Effector memory CD4-positive, alpha-beta T cell (primary cell): Measurements from ENCODE around the gene COMMD10.

Experiments used
- DNase-seq, 3 donors: peaks; one replicate each; pipeline ENCODE4 v3.0.0-alpha.2; 2020
- H3K27ac ChIP-seq: 2 replicates; pipeline ENCODE4 v1.7.0; 2013; ENCODE audit warnings: mild to moderate bottlenecking, low read length, moderate library complexity; ENCODE audit not compliant: insufficient read depth, poor library complexity, severe bottlenecking
- H3K27me3 ChIP-seq: replicated peaks from 2 replicates; pipeline ENCODE4 v1.7.0; 2013; ENCODE audit warnings: mild to moderate bottlenecking, low read length; ENCODE audit not compliant: insufficient read depth, control insufficient read depth, poor library complexity, severe bottlenecking
- H3K36me3 ChIP-seq: 2 replicates; pipeline ENCODE4 v1.7.0; 2013; ENCODE audit warnings: mild to moderate bottlenecking, low read length, moderate library complexity; ENCODE audit not compliant: control insufficient read depth, insufficient read depth
- H3K4me1 ChIP-seq: 2 replicates; pipeline ENCODE4 v1.7.0; 2013; ENCODE audit warnings: low read length, mild to moderate bottlenecking; ENCODE audit not compliant: control insufficient read depth, insufficient read depth, poor library complexity, severe bottlenecking
- H3K4me3 ChIP-seq: 2 replicates; pipeline ENCODE4 v1.7.0; 2013; ENCODE audit warnings: low read length, low read depth, mild to moderate bottlenecking; ENCODE audit not compliant: insufficient read depth, poor library complexity, severe bottlenecking
- H3K9me3 ChIP-seq: 2 replicates; pipeline ENCODE4 v1.7.0; 2013; ENCODE audit warnings: mild to moderate bottlenecking, low read length, moderate library complexity; ENCODE audit not compliant: control insufficient read depth

The COMMD10 gene

DNA sequence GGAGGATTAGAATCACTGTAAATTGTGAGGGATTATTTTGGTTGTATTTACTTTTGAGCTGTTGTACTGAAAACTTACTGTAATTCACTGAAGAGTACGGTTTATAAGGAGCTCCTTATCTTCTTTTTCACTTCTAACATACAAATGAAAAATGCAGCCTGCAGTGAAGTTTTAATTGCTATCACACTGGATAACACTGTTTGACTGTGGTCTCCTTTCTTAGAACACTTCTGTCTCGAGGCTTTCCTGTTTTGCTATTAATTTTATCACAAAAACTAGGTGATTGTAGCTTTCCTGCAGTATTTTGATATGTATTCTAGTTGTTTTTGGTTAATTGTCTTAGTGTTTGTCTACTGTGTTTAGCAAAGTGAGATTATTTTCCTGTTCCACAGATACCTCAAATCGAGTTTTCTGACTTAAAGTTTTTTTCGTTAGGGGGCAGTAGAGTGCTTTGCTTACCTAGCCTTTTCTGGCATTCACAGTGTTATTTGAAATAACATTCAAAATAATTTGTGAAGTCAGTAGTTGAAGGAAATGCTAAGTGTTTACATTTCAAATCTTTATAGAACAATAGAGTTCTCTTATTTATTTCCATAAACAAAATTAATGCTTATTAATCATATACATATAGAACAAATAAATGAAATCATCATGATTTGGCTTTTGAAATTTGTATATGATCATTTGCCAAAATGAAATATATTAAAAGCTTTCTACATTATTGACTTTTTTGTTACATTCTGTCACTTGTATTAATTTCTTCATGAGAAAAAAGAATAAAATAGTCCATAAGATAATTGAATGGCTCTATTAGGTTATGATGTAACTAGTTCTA, 52.9 kb downstream of the COMMD10 start:
- Histone ChIP-seq H3K27me3 (no peaks in the 10 kb centered on the region), H3K4me1 (no peaks in the 10 kb centered on the region), H3K4me3 (no peak overlapping the region), H3K27ac (no peak overlapping the region), H3K9me3 (no peaks in the 10 kb centered on the region), H3K36me3 (no peaks in the 10 kb centered on the region)
- no peak for DNase-seq

DNA sequence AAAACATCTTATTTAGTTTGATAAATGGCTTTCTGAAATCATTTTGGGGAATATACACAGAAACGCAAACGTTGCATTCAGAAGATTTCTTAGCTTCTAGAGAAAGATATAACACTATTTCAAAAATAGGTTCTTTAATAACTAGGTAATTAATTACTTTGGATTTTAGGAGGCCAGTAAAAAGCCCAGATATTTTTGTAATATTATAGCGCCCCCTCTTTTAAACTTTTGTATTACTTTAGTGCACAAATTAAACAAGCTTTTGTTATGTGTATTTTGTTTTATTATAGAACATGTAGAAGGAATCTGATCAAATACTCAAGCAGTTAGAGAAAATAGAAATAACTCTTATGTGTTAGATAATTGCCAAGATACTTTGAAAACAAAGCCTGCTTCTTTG, 57.7 kb downstream of the COMMD10 start:
- no peaks in the 10 kb centered on the region for H3K9me3 ChIP-seq
- H3K4me1 ChIP-seq: no peaks in the 10 kb centered on the region
- H3K4me3 ChIP-seq: no peak overlapping the region
- no peak for DNase-seq
- H3K36me3 ChIP-seq: no peaks in the 10 kb centered on the region
- H3K27me3 ChIP-seq: no peaks in the 10 kb centered on the region
- no peak overlapping the region for H3K27ac ChIP-seq

DNA sequence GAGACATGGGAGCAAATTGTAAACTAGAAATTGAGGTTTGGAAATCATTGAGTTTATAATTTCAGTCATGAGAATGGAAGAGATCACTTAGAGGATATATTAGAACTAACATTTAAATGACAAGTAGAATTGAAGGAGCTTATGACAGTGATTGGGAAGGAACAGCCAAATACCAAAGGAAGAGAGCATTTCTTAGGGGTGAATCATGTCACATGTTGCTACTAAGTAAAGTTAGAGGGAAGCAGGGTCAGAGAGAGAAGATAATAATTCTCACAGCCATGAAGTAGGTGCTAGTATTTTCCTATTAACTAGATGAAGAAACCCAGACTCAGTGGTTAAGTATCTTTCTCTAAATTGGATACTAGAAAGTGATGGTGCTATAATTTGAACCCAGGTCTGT, 59.3 kb downstream of the COMMD10 start:
- no peak overlapping the region for H3K27ac ChIP-seq
- no peaks in the 10 kb centered on the region for H3K27me3 ChIP-seq
- H3K4me1 ChIP-seq: no peaks in the 10 kb centered on the region
- H3K9me3 ChIP-seq: no peaks in the 10 kb centered on the region
- no peak for DNase-seq
- H3K4me3 ChIP-seq: no peak overlapping the region
- no peaks in the 10 kb centered on the region for H3K36me3 ChIP-seq

DNA sequence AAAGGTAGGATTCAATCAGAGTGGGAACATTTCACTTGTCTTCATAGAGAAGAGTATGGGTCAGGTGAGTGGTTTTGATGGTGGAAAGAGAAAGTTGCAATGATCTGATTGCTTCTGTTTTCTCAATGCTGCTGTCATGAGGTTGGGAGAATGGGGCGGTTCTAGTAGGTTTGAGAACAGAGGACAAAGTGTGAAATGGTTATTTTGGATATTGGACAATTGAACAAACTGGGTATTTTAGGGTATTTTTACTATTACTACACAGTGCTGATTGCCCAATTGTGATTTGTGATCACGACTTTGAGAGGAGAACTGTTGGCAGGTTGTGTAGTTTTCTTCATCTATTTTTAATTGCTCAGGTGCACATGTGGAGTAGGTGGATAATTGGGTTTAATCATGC, 60.2 kb downstream of the COMMD10 start:
- no peaks in the 10 kb centered on the region for H3K9me3 ChIP-seq
- H3K36me3 ChIP-seq: no peaks in the 10 kb centered on the region
- H3K27ac ChIP-seq: no peak overlapping the region
- H3K27me3 ChIP-seq: no peaks in the 10 kb centered on the region
- no peak overlapping the region for H3K4me3 ChIP-seq
- no peaks in the 10 kb centered on the region for H3K4me1 ChIP-seq
- no peak for DNase-seq

DNA sequence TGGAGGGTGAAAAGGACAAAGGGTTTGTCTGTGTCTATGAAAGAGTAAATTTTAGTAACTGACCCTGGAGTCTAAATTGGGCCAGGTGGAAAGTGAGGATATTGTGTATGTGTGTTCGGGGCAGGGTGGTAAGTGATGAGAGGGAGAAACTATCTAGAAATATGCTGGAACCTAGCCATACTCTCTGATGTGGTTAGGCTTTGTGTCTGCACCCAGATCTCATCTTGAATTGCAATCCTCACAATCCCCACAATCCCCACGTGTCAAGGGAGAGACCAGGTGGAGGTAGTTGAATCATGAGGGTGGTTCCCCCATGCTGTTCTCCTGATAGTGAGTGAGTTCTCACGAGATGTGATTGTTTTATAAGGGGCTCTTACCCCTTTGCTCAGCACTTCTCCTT, 60.6 kb downstream of the COMMD10 start:
- no peaks in the 10 kb centered on the region for H3K9me3 ChIP-seq
- DNase-seq: no peak
- H3K4me3 ChIP-seq: no peak overlapping the region
- H3K36me3 ChIP-seq: no peaks in the 10 kb centered on the region
- H3K4me1 ChIP-seq: no peaks in the 10 kb centered on the region
- H3K27me3 ChIP-seq: no peaks in the 10 kb centered on the region
- no peak overlapping the region for H3K27ac ChIP-seq

DNA sequence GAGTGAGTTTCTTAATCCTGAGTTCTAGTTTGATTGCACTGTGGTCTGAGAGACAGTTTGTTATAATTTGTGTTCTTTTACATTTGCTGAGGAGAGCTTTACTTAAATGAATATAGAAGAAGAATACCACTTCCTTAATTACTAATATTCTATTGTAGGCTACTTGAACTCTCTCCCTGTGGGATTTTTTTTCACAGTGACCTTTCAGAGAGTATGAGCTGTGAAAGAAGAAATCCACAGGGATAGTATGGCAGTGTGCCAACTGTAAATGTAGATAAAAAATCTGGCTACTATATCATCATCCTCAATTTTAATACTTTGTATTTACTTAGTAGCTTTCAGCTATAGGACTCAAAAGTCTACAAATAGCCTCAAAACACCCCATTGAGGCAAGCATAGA, 67.3 kb downstream of the COMMD10 start:
- no peaks in the 10 kb centered on the region for H3K36me3 ChIP-seq
- DNase-seq: no peak
- H3K4me1 ChIP-seq: no peaks in the 10 kb centered on the region
- H3K27ac ChIP-seq: no peak overlapping the region
- no peaks in the 10 kb centered on the region for H3K9me3 ChIP-seq
- no peaks in the 10 kb centered on the region for H3K27me3 ChIP-seq
- H3K4me3 ChIP-seq: no peak overlapping the region

DNA sequence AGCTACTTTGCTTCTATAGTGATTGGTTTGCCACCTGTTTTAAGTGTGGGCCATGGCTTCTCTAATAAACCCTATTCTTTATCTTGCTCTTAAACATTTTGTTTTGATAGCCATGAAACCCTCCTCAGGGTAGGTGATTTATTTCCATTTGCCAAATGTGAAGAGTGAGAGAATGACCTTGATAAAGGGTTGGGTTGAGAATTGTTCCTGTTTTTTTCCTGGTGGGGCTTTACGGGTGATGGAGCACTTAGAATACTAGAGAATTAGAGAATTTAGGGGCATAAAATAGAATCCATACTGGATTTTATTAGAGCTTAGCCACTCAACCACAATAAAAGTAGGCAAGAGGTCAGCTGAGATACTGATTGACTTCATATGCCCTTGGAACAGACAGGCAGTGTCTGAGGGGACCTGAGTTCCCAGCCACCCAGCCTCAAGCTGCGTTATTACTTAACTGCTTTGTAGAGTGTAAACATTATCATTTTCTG, 68.9 kb downstream of the COMMD10 start:
- Histone ChIP-seq H3K4me1 (no peaks in the 10 kb centered on the region), H3K9me3 (no peaks in the 10 kb centered on the region), H3K27ac (no peak overlapping the region), H3K27me3 (no peaks in the 10 kb centered on the region), H3K4me3 (no peak overlapping the region), H3K36me3 (no peaks in the 10 kb centered on the region)
- no peak for DNase-seq

DNA sequence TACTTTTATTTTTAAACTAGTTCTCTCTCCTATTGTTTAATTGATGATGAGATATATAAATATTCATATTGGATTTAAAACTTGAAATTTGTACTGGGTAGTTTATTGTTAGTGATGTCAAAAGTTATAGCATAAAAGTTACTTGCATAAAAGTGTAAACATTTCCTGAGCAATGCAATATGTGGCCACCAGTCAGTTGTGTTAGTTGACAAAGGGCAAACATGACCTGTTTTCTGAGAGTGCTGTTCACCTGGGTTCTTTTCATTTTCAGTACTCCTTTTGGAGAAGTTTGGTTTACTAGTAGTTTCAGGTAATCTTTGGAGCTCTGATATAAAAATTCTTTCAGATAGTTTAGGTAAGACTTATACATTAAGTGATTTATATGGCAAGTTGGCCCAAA, 69.4 kb downstream of the COMMD10 start:
- Histone ChIP-seq H3K27me3 (no peaks in the 10 kb centered on the region), H3K36me3 (no peaks in the 10 kb centered on the region), H3K4me3 (no peak overlapping the region), H3K4me1 (no peaks in the 10 kb centered on the region), H3K9me3 (no peaks in the 10 kb centered on the region), H3K27ac (no peak overlapping the region)
- no peak for DNase-seq

DNA sequence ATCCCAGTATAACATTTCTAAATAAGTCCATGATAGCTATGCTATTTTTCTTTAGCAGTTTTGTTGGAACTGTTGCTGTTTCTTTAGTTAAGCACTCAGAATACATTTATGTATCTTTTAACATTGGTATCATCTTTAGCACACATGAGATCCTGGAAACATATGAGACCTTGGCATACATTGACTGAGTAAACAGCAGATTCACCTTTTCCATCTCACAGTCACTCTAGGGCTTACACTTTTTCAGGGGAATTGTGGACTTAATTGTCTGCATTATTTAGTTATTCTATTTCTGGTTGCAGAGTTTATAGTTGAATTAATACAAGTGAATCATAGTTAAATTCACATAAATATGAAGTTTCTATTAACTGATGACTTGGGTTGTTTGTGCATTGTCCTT, 70.1 kb downstream of the COMMD10 start:
- H3K36me3 ChIP-seq: no peaks in the 10 kb centered on the region
- H3K4me1 ChIP-seq: no peaks in the 10 kb centered on the region
- DNase-seq: no peak
- no peaks in the 10 kb centered on the region for H3K9me3 ChIP-seq
- H3K4me3 ChIP-seq: no peak overlapping the region
- no peaks in the 10 kb centered on the region for H3K27me3 ChIP-seq
- no peak overlapping the region for H3K27ac ChIP-seq

DNA sequence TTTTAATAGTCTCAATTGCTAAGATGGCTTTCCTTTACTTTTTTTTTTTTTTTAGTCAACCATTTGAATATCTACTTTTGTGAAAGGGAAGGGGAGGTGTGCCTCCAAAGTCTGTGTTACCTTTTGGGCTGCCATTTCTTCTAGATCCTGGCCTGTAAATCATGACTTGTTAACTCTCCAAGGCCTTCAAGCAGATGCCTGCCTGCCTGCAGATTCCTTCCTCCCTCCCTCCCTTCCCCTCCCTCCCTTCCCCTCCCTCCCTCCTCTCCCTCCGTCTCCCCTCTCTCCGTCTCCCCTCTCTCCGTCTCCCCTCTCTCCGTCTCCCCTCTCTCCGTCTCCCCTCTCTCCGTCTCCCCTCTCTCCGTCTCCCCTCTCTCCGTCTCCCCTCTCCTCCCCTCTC, 73.1 kb downstream of the COMMD10 start:
- H3K27me3 ChIP-seq: no peaks in the 10 kb centered on the region
- no peaks in the 10 kb centered on the region for H3K36me3 ChIP-seq
- H3K27ac ChIP-seq: no peak overlapping the region
- H3K4me1 ChIP-seq: no peaks in the 10 kb centered on the region
- no peak overlapping the region for H3K4me3 ChIP-seq
- DNase-seq: no peak
- no peaks in the 10 kb centered on the region for H3K9me3 ChIP-seq
